ENCODE measurements around the gene SPECC1.
A peak's percentile ranks its signal among the peaks of the same experiment; 100 is the strongest.

The SPECC1 gene

DNA sequence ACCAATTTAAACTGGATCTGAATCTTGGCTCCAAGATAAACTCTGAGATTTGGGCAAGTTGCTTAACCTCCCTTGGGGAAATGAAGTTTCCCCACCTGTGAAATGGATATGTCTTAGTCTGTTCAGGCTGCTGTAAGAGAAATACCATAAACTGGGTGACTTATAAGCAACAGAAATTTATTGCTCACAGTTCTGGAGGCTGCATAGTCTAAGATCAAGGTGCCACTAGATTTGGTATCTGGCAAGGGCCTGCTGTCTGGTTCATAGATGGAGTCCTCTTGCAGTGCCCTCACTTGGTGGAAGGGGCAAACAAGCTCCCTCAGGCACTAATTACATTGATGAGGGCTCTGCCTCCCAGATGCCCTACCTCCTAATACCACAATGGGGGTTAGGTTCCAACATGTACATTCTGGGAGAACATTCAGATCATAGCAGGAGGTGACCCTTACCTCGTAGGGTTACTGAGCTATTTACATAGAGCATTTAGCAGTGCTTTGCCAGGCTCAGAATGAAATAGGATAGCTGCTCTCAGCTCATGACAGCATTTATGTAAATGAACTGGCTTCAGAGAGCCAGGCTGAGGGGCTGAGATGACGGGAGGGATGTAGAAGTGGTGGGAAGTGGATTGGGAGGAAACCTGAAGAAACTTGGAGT is 83.9 kb downstream of the SPECC1 start:
- H3K4me1 Mint-ChIP-seq, result peaks cover 32% of the 10 kb centered on the region
- H3K9me3 Mint-ChIP-seq, result no peaks in the 10 kb centered on the region
- H3K36me3 Mint-ChIP-seq (ENCODE audit: low read depth), result no peaks in the 10 kb centered on the region
- no peak overlapping the region for H3K4me3 Mint-ChIP-seq
- H3K27ac Mint-ChIP-seq, result no peak overlapping the region
- TF ChIP-seq, protein P1, sequence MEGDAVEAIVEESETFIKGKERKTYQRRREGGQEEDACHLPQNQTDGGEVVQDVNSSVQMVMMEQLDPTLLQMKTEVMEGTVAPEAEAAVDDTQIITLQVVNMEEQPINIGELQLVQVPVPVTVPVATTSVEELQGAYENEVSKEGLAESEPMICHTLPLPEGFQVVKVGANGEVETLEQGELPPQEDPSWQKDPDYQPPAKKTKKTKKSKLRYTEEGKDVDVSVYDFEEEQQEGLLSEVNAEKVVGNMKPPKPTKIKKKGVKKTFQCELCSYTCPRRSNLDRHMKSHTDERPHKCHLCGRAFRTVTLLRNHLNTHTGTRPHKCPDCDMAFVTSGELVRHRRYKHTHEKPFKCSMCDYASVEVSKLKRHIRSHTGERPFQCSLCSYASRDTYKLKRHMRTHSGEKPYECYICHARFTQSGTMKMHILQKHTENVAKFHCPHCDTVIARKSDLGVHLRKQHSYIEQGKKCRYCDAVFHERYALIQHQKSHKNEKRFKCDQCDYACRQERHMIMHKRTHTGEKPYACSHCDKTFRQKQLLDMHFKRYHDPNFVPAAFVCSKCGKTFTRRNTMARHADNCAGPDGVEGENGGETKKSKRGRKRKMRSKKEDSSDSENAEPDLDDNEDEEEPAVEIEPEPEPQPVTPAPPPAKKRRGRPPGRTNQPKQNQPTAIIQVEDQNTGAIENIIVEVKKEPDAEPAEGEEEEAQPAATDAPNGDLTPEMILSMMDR (IDR thresholded peaks at IDR 0.05; ENCODE audit: unreplicated experiment in 3 of 3), result no peak
- peaks cover 16% of the 10 kb centered on the region for H3K27me3 Mint-ChIP-seq (ENCODE audit: low read depth)

DNA sequence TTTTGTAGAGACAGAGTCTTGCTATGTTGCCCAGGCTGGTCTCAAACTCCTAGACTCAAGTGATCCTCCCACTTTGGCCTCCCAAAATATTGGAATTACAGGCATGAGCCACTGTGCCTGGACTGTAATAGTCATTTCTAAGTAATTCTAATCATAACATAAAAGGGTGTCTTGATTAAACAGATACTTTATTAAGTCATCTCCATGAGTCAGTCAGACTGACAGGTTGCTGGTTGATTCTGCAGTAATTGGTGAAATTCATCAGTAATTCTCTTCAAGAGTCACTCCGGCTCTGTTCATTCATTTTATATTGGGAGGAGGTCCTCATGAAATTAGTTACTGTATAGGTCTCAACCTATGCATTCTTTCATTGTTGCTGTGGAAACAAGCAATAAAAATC is 85.6 kb downstream of the SPECC1 start:
- peak overlapping the region in 1 of 3 experiments; percentile 7 for H3K4me3 Mint-ChIP-seq
- H3K4me1 Mint-ChIP-seq, result peaks cover 32% of the 10 kb centered on the region
- TF ChIP-seq, protein P1 (IDR thresholded peaks at IDR 0.05; ENCODE audit: unreplicated experiment in 3 of 3), result no peak
- H3K9me3 Mint-ChIP-seq, result no peaks in the 10 kb centered on the region
- no peaks in the 10 kb centered on the region for H3K36me3 Mint-ChIP-seq (ENCODE audit: low read depth)
- peak overlapping the region in 2 of 3 experiments; percentile 59 to 66 for H3K27ac Mint-ChIP-seq
- peaks cover 16% of the 10 kb centered on the region for H3K27me3 Mint-ChIP-seq (ENCODE audit: low read depth)

DNA sequence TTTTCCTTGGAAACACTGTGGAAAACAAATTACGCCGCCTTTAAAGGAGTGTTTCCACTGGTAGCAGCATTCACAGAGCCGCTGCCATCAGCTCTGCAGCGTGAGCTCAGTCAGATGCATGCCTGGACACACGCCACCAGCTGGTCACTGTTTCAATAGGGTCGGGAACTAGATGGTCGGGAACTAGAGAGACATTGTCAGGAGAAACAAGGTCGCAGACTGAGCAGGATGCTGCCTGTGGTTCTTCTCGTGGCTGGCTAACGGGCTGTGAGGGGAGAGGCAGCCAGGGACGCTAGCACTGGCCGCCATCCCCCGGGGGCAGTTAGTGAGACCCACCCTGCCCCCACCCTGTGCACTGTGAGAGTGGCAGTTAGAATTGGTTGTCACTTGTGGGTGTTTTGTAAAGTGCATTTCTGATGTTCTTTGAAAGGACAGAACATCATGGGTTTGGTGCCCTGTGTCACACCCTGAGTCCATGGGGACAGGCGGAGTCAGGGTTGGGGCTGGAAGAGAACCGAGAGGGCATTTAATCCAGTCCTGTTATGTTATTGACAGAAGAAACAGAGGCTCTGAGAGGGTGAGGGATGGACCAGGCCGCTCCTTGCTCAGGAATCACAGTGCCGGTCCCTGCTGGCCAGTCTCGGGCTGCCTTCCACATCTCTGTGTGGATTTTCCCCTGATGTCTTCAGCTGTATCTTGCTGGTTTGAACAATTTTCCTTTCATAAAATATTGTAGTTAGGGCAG is 86.3 kb downstream of the SPECC1 start:
- TF ChIP-seq, protein P1 (IDR thresholded peaks at IDR 0.05; ENCODE audit: unreplicated experiment in 3 of 3), result peak; percentile 40 to 48 (median 46)
- Mint-ChIP-seq H3K27ac (peak overlapping the region; percentile 59 to 66 (median 62)), H3K27me3 (ENCODE audit: low read depth) (peaks cover 16% of the 10 kb centered on the region), H3K4me1 (peaks cover 32% of the 10 kb centered on the region), H3K36me3 (ENCODE audit: low read depth) (no peaks in the 10 kb centered on the region), H3K9me3 (no peaks in the 10 kb centered on the region), H3K4me3 (peak overlapping the region in 2 of 3 experiments; percentile 7 to 44)

DNA sequence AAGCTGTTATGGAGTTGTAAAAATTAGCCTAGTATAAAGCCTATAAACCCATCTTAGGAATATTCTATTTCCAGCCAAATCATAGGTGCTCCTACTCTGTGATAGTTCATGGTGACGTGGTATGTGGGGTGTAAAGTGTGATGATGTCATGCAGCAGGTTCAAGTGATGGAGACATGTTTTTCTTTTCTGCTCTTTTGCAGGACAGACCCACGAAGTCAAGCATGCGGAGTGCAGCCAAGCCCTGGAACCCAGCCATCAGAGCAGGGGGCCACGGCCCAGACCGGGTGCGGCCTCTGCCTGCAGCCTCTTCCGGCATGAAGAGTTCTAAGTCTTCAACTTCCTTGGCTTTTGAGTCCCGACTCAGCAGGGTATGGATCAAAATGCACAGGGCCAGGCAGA is 87.3 kb downstream of the SPECC1 start:
- Mint-ChIP-seq H3K4me3 (no peak overlapping the region), H3K36me3 (ENCODE audit: low read depth) (no peaks in the 10 kb centered on the region), H3K9me3 (no peaks in the 10 kb centered on the region), H3K27ac (no peak overlapping the region), H3K4me1 (peaks cover 31% of the 10 kb centered on the region), H3K27me3 (ENCODE audit: low read depth) (peaks cover 20% of the 10 kb centered on the region)
- TF ChIP-seq, protein P1 (IDR thresholded peaks at IDR 0.05; ENCODE audit: unreplicated experiment in 3 of 3), result no peak

DNA sequence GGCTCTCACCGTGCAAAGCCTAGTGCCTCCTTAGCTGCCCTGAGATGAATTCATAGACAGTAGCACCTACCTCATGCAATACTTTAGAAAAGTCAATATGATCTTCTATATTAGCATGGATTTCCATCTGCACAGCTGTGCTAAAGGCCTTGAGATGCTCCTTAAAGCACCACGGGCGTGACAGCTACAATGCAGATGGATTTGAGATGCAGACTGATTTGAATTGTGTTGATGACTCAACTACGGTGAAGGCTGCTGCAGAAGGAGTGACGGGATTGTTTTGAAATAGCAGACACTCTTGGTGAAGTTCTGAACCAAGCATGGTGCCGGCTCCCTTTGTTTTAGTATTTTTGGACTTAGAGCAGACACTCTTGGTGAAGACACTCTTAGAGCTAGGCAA is 88.2 kb downstream of the SPECC1 start:
- Mint-ChIP-seq H3K27me3 (ENCODE audit: low read depth) (peaks cover 28% of the 10 kb centered on the region), H3K36me3 (ENCODE audit: low read depth) (no peaks in the 10 kb centered on the region), H3K27ac (no peak overlapping the region), H3K4me3 (no peak overlapping the region), H3K9me3 (no peaks in the 10 kb centered on the region), H3K4me1 (peaks cover 22% of the 10 kb centered on the region)
- TF ChIP-seq, protein P1 (IDR thresholded peaks at IDR 0.05; ENCODE audit: unreplicated experiment in 3 of 3), result no peak
